Measurements from ENCODE around the gene PHF13.

Gene PHF13

DNA sequence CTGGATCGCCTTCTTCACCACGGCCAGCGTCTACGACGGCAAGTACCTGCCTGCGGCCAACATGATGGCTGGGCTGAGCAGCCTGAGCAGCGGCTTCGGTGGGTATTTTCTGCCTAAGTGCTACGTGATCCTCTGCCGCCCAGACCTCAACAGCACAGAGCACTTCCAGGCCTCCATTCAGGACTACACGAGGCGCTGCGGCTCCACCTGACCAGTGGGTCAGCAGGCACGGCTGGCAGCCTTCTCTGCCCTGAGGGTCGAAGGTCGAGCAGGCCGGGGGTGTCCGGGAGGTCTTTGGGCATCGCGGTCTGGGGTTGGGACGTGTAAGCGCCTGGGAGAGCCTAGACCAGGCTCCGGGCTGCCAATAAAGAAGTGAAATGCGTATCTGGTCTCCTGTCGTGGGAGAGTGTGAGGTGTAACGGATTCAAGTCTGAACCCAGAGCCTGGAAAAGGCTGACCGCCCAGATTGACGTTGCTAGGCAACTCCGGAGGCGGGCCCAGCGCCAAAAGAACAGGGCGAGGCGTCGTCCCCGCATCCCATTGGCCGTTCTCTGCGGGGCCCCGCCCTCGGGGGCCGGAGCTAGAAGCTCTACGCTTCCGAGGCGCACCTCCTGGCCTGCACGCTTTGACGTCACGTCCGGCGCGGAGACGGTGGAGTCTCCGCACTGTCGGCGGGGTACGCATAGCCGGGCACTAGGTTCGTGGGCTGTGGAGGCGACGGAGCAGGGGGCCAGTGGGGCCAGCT lies 34.0 kb upstream of the PHF13 start, which contains the start of gene ZBTB48:
ZBTB48 (plus strand) TSS at position 621 of the 745 bp plus-strand sequence. CDS start 616 bp downstream, outside the sequence.
- H3K27me3 ChIP-seq (ENCODE audit: insufficient read depth, low read length), result no peaks in the 10 kb centered on the region
- H3K4me1 ChIP-seq (ENCODE audit: control insufficient read depth, insufficient read depth, low read length, unreplicated experiment), result peaks cover 33% of the 10 kb centered on the region
- no peaks in the 10 kb centered on the region for H3K36me3 ChIP-seq (ENCODE audit: insufficient read depth, low read length)
- H3K27ac ChIP-seq (ENCODE audit: low read depth, low read length), result peak within 1 kb of the TSS; percentile 50
- peak within 1 kb of the TSS; percentile 88 for H2AFZ ChIP-seq (ENCODE audit: low read length, unreplicated experiment)
- H3K4me3 ChIP-seq (ENCODE audit: low read depth, low read length), result peak within 1 kb of the TSS; percentile 94
- peaks cover 10% of the 10 kb centered on the region for H3K79me2 ChIP-seq (ENCODE audit: control insufficient read depth, insufficient read depth, low read length, unreplicated experiment)

DNA sequence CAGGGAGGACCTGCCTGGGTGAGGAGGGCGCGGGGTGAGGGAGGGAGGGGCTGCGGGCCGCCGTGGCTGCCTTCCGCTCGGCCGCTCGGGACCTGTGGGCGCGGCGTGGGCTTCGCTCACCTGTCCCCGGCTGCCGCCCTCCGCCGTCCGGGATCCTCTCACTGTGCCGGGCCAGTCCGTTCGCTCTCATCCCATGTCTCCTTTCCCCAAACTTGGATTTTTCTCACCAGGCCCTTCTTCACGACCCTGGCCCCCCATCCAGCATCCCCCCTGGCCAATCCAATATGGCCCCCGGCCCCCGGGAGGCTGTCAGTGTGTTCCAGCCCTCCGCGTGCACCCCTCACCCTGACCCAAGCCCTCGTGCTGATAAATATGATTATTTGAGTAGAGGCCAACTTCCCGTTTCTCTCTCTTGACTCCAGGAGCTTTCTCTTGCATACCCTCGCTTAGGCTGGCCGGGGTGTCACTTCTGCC lies 33.4 kb upstream of the PHF13 start:
- Histone ChIP-seq H3K4me3 (ENCODE audit: low read depth, low read length) (peak overlapping the region; percentile 94), H3K36me3 (ENCODE audit: insufficient read depth, low read length) (no peaks in the 10 kb centered on the region), H2AFZ (ENCODE audit: low read length, unreplicated experiment) (peak overlapping the region; percentile 61), H3K27me3 (ENCODE audit: insufficient read depth, low read length) (no peaks in the 10 kb centered on the region), H3K79me2 (ENCODE audit: control insufficient read depth, insufficient read depth, low read length, unreplicated experiment) (peaks cover 10% of the 10 kb centered on the region), H3K4me1 (ENCODE audit: control insufficient read depth, insufficient read depth, low read length, unreplicated experiment) (peaks cover 33% of the 10 kb centered on the region), H3K27ac (ENCODE audit: low read depth, low read length) (peak overlapping the region; percentile 50; the same call in 1 of the 2 replicates)

DNA sequence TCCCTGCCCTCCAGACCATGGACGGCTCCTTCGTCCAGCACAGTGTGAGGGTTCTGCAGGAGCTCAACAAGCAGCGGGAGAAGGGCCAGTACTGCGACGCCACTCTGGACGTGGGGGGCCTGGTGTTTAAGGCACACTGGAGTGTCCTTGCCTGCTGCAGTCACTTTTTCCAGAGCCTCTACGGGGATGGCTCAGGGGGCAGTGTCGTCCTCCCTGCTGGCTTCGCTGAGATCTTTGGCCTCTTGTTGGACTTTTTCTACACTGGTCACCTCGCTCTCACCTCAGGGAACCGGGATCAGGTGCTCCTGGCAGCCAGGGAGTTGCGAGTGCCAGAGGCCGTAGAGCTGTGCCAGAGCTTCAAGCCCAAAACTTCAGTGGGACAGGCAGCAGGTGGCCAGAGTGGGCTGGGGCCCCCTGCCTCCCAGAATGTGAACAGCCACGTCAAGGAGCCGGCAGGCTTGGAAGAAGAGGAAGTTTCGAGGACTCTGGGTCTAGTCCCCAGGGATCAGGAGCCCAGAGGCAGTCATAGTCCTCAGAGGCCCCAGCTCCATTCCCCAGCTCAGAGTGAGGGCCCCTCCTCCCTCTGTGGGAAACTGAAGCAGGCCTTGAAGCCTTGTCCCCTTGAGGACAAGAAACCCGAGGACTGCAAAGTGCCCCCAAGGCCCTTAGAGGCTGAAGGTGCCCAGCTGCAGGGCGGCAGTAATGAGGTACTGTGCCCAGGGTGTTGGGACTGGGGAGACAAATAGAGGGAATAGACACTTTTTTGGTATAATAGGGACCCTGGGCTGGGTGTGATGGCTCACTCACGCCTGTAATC lies 32.7 kb upstream of the PHF13 start:
- Histone ChIP-seq H3K4me1 (ENCODE audit: control insufficient read depth, insufficient read depth, low read length, unreplicated experiment) (peaks cover 33% of the 10 kb centered on the region), H3K4me3 (ENCODE audit: low read depth, low read length) (peak overlapping the region; percentile 94), H2AFZ (ENCODE audit: low read length, unreplicated experiment) (peak overlapping the region; percentile 61), H3K79me2 (ENCODE audit: control insufficient read depth, insufficient read depth, low read length, unreplicated experiment) (peaks cover 10% of the 10 kb centered on the region), H3K27ac (ENCODE audit: low read depth, low read length) (no peak overlapping the region; the same call in 1 of the 2 replicates), H3K36me3 (ENCODE audit: insufficient read depth, low read length) (no peaks in the 10 kb centered on the region), H3K27me3 (ENCODE audit: insufficient read depth, low read length) (no peaks in the 10 kb centered on the region)

DNA sequence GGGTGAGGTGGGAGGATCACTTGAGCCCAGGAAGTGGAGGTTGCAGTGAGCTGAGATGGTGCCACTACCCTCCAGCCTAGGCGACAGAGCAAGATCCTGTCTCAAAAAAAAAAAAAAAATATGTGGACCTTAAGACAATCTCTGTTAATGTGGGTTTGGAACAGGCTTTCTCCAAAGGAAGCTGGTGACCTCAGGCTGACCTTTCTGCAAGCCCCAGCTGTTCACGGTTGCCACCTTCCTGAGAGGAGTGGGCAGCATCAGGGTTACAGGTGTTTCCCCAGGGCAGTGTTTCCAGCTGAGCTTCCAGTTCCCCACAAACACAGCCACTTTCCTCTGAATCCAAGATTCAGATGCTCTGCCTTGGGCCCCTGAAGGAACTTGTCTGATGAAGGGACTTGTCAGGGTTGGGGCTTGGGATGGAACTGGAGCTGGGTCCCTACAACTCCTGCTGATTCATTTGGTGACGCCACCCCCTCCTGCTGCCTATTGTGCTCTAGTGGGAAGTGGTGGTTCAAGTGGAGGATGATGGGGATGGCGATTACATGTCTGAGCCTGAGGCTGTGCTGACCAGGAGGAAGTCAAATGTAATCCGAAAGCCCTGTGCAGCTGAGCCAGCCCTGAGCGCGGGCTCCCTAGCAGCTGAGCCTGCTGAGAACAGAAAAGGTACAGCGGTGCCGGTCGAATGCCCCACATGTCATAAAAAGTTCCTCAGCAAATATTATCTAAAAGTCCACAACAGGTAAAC lies 31.8 kb upstream of the PHF13 start:
- no peaks in the 10 kb centered on the region for H3K36me3 ChIP-seq (ENCODE audit: insufficient read depth, low read length)
- no peak overlapping the region for H3K4me3 ChIP-seq (ENCODE audit: low read depth, low read length)
- H3K27me3 ChIP-seq (ENCODE audit: insufficient read depth, low read length), result no peaks in the 10 kb centered on the region
- H3K4me1 ChIP-seq (ENCODE audit: control insufficient read depth, insufficient read depth, low read length, unreplicated experiment), result peaks cover 33% of the 10 kb centered on the region
- H3K27ac ChIP-seq (ENCODE audit: low read depth, low read length), result no peak overlapping the region
- H2AFZ ChIP-seq (ENCODE audit: low read length, unreplicated experiment), result no peak overlapping the region
- peaks cover 10% of the 10 kb centered on the region for H3K79me2 ChIP-seq (ENCODE audit: control insufficient read depth, insufficient read depth, low read length, unreplicated experiment)

DNA sequence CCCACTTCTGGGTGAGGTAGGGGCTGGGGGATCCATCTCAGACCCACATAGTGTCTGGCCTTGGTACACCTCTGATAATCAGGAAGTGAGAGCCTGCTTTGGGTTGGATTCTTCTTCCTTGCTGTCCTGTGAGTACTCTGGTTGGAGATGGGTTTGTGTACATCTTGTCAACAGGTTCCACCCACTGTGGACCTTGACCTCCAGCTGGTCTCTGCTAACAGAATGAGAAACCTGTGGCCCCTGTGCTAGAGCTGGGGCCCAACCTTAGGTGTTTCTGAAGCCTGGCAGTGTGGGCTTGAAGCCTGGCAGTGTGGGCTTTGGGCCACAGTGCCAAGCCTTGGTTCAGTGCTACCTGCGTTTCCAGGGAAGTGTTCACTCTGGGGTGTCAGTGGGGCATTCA lies 31.2 kb upstream of the PHF13 start:
- Histone ChIP-seq H3K27me3 (ENCODE audit: insufficient read depth, low read length) (no peaks in the 10 kb centered on the region), H3K4me1 (ENCODE audit: control insufficient read depth, insufficient read depth, low read length, unreplicated experiment) (peaks cover 33% of the 10 kb centered on the region), H3K4me3 (ENCODE audit: low read depth, low read length) (no peak overlapping the region), H3K27ac (ENCODE audit: low read depth, low read length) (no peak overlapping the region), H2AFZ (ENCODE audit: low read length, unreplicated experiment) (no peak overlapping the region), H3K36me3 (ENCODE audit: insufficient read depth, low read length) (no peaks in the 10 kb centered on the region), H3K79me2 (ENCODE audit: control insufficient read depth, insufficient read depth, low read length, unreplicated experiment) (peaks cover 10% of the 10 kb centered on the region)

DNA sequence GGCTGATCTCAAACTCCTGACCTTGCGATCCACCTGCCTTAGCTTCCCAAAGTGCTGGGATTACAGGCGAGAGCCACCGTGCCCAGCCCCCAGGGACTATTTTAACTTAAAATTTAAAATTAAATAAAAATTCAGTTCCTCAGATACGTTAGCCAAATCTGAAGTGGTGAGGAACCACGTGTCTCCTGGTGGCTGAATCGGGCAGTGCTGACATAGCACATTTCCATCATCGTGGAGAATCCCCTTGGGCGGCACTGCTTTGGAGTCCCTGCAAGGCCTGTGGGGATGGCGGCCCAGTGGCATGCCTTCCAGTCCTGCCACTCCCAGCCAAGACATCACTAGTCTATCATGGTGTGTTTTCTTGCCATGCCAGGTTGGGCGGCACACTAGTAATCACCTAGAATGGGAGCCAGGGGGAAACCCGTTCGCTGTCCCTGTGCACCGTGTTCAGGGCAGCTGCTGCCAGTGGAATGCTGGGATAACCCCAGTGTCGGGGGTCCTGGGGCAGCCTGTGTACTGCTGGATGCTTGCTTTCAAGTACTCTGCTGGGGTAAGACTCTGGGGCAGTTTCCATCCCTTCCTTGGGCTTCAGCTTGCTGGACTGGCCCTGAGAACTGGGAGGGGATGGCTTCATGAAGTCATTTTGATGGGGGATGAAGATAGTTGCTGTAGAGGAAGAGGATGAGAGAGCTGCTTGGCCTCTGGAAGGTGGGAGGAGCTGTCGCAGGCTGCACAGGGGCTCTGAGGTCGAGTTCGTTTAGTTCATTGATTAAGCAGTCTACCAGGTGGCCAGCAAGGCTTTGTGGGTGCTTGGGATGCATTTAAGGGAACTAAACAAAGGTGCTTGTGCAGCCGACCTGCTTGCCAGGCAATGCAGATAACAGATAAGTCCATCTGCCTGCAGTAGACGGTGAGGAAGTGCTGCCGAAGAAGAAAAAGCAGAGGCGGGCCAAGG lies 29.1 kb upstream of the PHF13 start:
- peaks cover 16% of the 10 kb centered on the region for H3K4me1 ChIP-seq (ENCODE audit: control insufficient read depth, insufficient read depth, low read length, unreplicated experiment)
- no peak overlapping the region for H2AFZ ChIP-seq (ENCODE audit: low read length, unreplicated experiment)
- no peak overlapping the region for H3K4me3 ChIP-seq (ENCODE audit: low read depth, low read length)
- no peak overlapping the region for H3K27ac ChIP-seq (ENCODE audit: low read depth, low read length)
- H3K27me3 ChIP-seq (ENCODE audit: insufficient read depth, low read length), result no peaks in the 10 kb centered on the region
- peaks cover 10% of the 10 kb centered on the region for H3K79me2 ChIP-seq (ENCODE audit: control insufficient read depth, insufficient read depth, low read length, unreplicated experiment)
- no peaks in the 10 kb centered on the region for H3K36me3 ChIP-seq (ENCODE audit: insufficient read depth, low read length)

DNA sequence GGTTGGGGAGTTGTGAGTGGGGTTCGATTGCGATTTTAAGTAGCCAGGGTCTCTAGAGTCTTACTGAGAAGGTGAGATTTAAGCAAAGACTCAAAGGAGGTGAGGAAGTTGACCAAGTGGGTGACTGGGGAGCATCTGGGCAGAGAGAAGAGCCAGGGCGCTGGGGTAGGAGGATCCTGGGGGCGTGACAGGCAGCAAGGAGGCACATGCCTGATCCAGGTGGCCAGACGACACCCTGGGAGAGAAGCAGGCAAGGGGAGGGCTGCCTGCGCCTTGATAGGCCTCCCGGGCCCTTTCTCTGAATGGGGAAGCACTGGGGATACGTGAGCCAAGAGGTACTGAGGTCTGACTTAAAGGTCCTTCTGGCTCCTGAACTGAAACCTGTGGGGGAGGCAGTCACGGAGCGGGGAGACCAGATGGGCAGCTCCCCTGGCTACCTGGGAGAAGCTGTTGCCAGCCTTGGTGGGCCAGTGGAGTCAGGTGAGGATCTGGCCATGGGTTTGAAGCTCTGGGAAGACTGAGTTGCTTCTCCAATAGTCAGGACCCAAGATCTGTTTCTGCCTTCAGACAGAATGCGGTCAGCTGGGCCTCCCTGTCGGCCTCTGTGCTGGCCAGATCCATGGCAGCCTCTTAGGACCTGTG lies 28.3 kb upstream of the PHF13 start:
- Histone ChIP-seq H3K36me3 (ENCODE audit: insufficient read depth, low read length) (no peaks in the 10 kb centered on the region), H3K27me3 (ENCODE audit: insufficient read depth, low read length) (no peaks in the 10 kb centered on the region), H3K27ac (ENCODE audit: low read depth, low read length) (no peak overlapping the region), H3K4me3 (ENCODE audit: low read depth, low read length) (no peak overlapping the region), H3K79me2 (ENCODE audit: control insufficient read depth, insufficient read depth, low read length, unreplicated experiment) (peaks cover 7% of the 10 kb centered on the region), H3K4me1 (ENCODE audit: control insufficient read depth, insufficient read depth, low read length, unreplicated experiment) (peaks cover 14% of the 10 kb centered on the region), H2AFZ (ENCODE audit: low read length, unreplicated experiment) (no peak overlapping the region)

DNA sequence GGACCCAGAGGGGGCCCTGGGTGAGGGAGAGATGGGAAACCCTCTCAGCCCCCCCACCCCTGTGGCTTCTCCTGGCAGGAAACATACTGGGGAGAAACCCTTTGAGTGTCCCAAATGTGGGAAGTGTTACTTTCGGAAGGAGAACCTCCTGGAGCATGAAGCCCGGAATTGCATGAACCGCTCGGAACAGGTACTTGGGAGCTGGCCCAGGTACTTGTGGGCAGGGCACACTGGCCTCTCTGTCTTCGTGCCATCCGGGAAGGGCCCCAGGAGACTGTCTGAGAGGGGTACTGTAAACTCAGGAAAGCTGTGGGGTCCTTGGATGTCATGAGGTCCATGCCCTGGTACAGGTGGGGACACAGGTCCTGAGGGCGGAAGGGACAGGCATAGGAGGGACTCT lies 27.7 kb upstream of the PHF13 start:
- Histone ChIP-seq H2AFZ (ENCODE audit: low read length, unreplicated experiment) (no peak overlapping the region), H3K4me1 (ENCODE audit: control insufficient read depth, insufficient read depth, low read length, unreplicated experiment) (peaks cover 10% of the 10 kb centered on the region), H3K27ac (ENCODE audit: low read depth, low read length) (no peak overlapping the region), H3K4me3 (ENCODE audit: low read depth, low read length) (no peak overlapping the region), H3K36me3 (ENCODE audit: insufficient read depth, low read length) (no peaks in the 10 kb centered on the region), H3K79me2 (ENCODE audit: control insufficient read depth, insufficient read depth, low read length, unreplicated experiment) (peaks cover under 1% of the 10 kb centered on the region), H3K27me3 (ENCODE audit: insufficient read depth, low read length) (no peaks in the 10 kb centered on the region)

DNA sequence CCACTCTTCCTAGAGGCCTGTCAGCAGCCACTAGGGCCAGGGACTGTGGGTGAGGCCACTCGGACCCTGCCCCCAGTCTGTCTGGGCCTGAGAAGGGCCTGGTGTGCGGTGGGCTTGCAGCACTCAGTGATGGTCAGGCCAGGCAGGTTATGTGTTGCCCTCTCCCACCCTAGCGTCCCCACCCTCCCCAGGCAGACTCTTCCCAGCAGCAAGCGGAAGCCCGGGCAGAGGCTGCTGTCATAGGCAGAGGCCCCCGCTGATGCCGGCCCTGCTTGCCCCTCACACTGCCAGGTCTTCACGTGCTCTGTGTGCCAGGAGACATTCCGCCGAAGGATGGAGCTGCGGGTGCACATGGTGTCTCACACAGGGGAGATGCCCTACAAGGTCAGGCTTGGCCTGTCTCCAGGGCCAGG lies 27.1 kb upstream of the PHF13 start:
- no peaks in the 10 kb centered on the region for H3K27me3 ChIP-seq (ENCODE audit: insufficient read depth, low read length)
- no peaks in the 10 kb centered on the region for H3K36me3 ChIP-seq (ENCODE audit: insufficient read depth, low read length)
- H3K27ac ChIP-seq (ENCODE audit: low read depth, low read length), result no peak overlapping the region
- no peak overlapping the region for H2AFZ ChIP-seq (ENCODE audit: low read length, unreplicated experiment)
- H3K79me2 ChIP-seq (ENCODE audit: control insufficient read depth, insufficient read depth, low read length, unreplicated experiment), result no peaks in the 10 kb centered on the region
- no peak overlapping the region for H3K4me3 ChIP-seq (ENCODE audit: low read depth, low read length)
- H3K4me1 ChIP-seq (ENCODE audit: control insufficient read depth, insufficient read depth, low read length, unreplicated experiment), result peaks cover 5% of the 10 kb centered on the region
